NT2/D1 (cell line): ENCODE data around the gene IGF2R.

ENCODE experiments used
- SUZ12 ChIP-seq: IDR thresholded peaks from 2 replicates; pipeline ENCODE4 v1.6.1; 2011; ENCODE audit not compliant: insufficient read length, insufficient read depth; ENCODE audit errors: extremely low read depth
- YY1 ChIP-seq: IDR thresholded peaks from 2 replicates; pipeline ENCODE4 v1.6.1; 2011; ENCODE audit not compliant: insufficient read length, insufficient read depth
- ZNF274 ChIP-seq: IDR thresholded peaks from 2 replicates; pipeline ENCODE4 v1.6.1; 2011; ENCODE audit warnings: mild to moderate bottlenecking, low read depth, low read length

DNA sequence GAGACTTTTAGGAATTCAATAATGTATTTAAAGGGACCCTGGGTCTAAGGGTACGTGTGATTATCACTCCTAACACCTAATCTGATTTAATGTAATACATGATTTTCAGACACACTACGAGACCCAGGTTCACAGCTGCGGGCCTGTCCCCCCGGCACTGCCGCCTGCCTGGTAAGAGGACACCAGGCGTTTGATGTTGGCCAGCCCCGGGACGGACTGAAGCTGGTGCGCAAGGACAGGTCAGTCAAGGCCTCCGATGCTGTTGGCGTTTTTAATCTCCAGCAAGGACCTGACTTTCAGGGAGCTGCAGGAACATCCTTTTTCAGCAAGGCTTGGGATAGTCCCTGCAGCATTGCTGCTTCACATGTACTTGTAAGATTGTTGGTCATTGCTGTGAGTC is 58.2 kb downstream of the IGF2R start:
- no peak for TF ChIP-seq YY1
- TF ChIP-seq SUZ12 = no peak
- TF ChIP-seq ZNF274 = no peak
